OCI-LY7 (cell line): ENCODE results near the gene CPZ. TPM values are rescaled to one million over a fixed set of nuclear protein-coding genes. Genes with fewer than 3 reads are reported as not detected.

Experiments
- BruUV-seq: library from RNA; stranded (reverse); fragments of 400-500 nt; replicated peaks from 2 replicates; lab custom pipeline; 2021; lab: Mats Ljungman, UMichigan
- CTCF ChIA-PET: fragments of 300-600 bp; sonication (Branson Sonifier 250); formaldehyde crosslinking; loops from one replicate; lab custom pipeline; 2022; ENCODE audit warnings: antibody characterized with exemption; ENCODE audit not compliant: unreplicated experiment; lab: Charles Lee
- POLR2A ChIA-PET: fragments of 300-600 bp; sonication (Branson Sonifier 250); formaldehyde crosslinking; loops from one replicate; lab custom pipeline; 2022; ENCODE audit warnings: antibody characterized with exemption; lab: Charles Lee
- DNase-seq: peaks from one replicate; pipeline ENCODE4 v3.0.0-alpha.2; 2015; ENCODE audit warnings: low spot score
- H2AFZ ChIP-seq: fragments of 200-600 bp; sonication (generic), shearing (Covaris generic); 2 replicates; pipeline ENCODE4 v1.6.1; 2014; ENCODE audit warnings: mild to moderate bottlenecking, antibody characterized with exemption, low read length, moderate library complexity
- H3K27ac ChIP-seq: fragments of 200-600 bp; sonication (generic); 2 replicates; pipeline ENCODE4 v1.5.1; 2014; ENCODE audit warnings: mixed run types, low read depth, mild to moderate bottlenecking, moderate library complexity, low read length, inconsistent platforms; ENCODE audit not compliant: poor library complexity, severe bottlenecking
- H3K36me3 ChIP-seq: fragments of 200-600 bp; sonication (generic); 2 replicates; pipeline ENCODE4 v1.6.1; 2014; ENCODE audit warnings: mild to moderate bottlenecking, antibody characterized with exemption, low read length, moderate library complexity, mixed read lengths; ENCODE audit not compliant: insufficient read depth
- H3K4me1 ChIP-seq: fragments of 200-600 bp; sonication (generic); 2 replicates; pipeline ENCODE4 v1.5.1; 2014; ENCODE audit warnings: mild to moderate bottlenecking, low read length; ENCODE audit not compliant: insufficient read depth, poor library complexity, severe bottlenecking
- H3K4me2 ChIP-seq: fragments of 200-600 bp; sonication (generic); 2 replicates; pipeline ENCODE4 v1.6.1; 2014; ENCODE audit warnings: mild to moderate bottlenecking, low read length
- H3K4me3 ChIP-seq: fragments of 200-600 bp; sonication (generic); 2 replicates; pipeline ENCODE4 v1.5.1; 2014; ENCODE audit warnings: mild to moderate bottlenecking, low read depth, low read length; ENCODE audit not compliant: poor library complexity, severe bottlenecking
- H3K79me2 ChIP-seq: fragments of 200-600 bp; sonication (generic); 2 replicates; pipeline ENCODE4 v1.6.1; 2016; ENCODE audit warnings: low read depth, mild to moderate bottlenecking, low read length, moderate library complexity, mixed read lengths; ENCODE audit not compliant: insufficient read depth
- H3K9me2 ChIP-seq: fragments of 200-600 bp; sonication (generic); 2 replicates; pipeline ENCODE4 v1.6.1; 2016; ENCODE audit warnings: mild to moderate bottlenecking, low read length, mixed read lengths; ENCODE audit not compliant: insufficient read depth
- H3K9me3 ChIP-seq: fragments of 200-600 bp; sonication (generic); 2 replicates; pipeline ENCODE4 v1.6.1; 2014; ENCODE audit warnings: mild to moderate bottlenecking, mixed run types, low read length, mixed read lengths
- H4K20me1 ChIP-seq: fragments of 200-600 bp; sonication (generic); 2 replicates; pipeline ENCODE4 v1.6.1; 2014; ENCODE audit warnings: mild to moderate bottlenecking, antibody characterized with exemption, low read length, moderate library complexity, mixed read lengths; ENCODE audit not compliant: insufficient read depth
- EZH2phosphoT487 ChIP-seq: fragments of 200-600 bp; sonication (generic); IDR thresholded peaks from 2 replicates; pipeline ENCODE4 v1.6.1; 2018; ENCODE audit warnings: low read depth, borderline replicate concordance, mild to moderate bottlenecking, mixed run types, antibody characterized with exemption, low read length, moderate library complexity, mixed read lengths
- intact Hi-C: fragments of 100-400 bp; cut with micrococcal nuclease; formaldehyde crosslinking; loops from one replicate; pipeline ENCODE4 v1.10.0; 2022; ENCODE audit not compliant: unreplicated experiment
- total RNA-seq, 2 experiments: library from RNA; depleted of rRNA in 1 of 2; stranded (reverse); fragments of >200 nt in 1 of 2; shearing (Covaris generic) in 1 of 2; gene quantifications; 2 replicates each; pipeline ENCODE4 v1.2.3, GENCODE V29; 2014 to 2022
- TF ChIP-seq, protein P1 (sequence below): fragments of 200-600 bp; sonication (generic); conservative IDR thresholded peaks from 2 replicates; pipeline ENCODE4 v1.5.1; 2014; ENCODE audit warnings: mild to moderate bottlenecking, antibody characterized with exemption, low read length, moderate library complexity, mixed read lengths

The CPZ gene
- total RNA-seq, 2 experiments from 2014 or later = not detected

DNA sequence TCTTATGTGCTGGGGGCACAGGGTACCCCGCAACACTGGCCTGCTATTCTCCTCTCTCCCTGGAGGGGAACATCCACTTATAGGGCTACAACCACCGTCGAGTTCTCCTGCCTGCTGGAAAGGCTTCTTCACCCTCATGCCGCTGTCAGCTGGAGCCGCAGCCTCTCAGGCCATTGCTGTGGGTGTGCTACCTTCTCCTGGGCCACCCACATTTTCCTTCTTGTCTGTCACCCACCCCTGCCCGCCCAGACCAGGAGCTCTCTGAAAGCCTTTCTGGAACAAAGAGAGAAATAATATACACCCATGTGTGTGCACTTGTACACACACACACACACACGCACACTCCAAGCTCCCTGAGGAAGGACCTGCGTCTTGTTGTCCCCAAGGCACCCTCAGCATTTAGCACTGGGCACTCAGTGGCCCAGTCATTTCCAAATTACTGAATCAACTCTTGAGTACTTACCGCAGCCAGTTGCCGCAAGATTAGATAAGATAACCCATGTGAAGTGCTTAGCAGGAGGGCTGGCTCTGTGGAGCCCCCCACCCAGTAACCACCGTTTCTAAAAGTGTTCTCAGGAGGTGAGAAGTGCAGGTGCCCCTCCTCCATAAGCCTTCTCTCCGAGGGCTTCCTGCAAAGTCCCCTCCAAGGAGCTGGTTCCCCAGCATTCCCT is 50.2 kb downstream of the CPZ start:
- Histone ChIP-seq H3K9me3 (no peaks in the 10 kb centered on the region), H3K4me3 (no peak overlapping the region), H3K9me2 (no peaks in the 10 kb centered on the region), H2AFZ (no peak overlapping the region), H3K36me3 (no peaks in the 10 kb centered on the region), H3K4me2 (no peak overlapping the region), H3K27ac (no peak overlapping the region), H3K79me2 (no peaks in the 10 kb centered on the region), H3K4me1 (no peaks in the 10 kb centered on the region), H4K20me1 (no peaks in the 10 kb centered on the region)
- TF ChIP-seq EZH2phosphoT487 = no peak
- TF ChIP-seq, protein P1, sequence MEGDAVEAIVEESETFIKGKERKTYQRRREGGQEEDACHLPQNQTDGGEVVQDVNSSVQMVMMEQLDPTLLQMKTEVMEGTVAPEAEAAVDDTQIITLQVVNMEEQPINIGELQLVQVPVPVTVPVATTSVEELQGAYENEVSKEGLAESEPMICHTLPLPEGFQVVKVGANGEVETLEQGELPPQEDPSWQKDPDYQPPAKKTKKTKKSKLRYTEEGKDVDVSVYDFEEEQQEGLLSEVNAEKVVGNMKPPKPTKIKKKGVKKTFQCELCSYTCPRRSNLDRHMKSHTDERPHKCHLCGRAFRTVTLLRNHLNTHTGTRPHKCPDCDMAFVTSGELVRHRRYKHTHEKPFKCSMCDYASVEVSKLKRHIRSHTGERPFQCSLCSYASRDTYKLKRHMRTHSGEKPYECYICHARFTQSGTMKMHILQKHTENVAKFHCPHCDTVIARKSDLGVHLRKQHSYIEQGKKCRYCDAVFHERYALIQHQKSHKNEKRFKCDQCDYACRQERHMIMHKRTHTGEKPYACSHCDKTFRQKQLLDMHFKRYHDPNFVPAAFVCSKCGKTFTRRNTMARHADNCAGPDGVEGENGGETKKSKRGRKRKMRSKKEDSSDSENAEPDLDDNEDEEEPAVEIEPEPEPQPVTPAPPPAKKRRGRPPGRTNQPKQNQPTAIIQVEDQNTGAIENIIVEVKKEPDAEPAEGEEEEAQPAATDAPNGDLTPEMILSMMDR = no peak
- CTCF ChIA-PET = no interaction called here
- no TSS peak for BruUV-seq
- POLR2A ChIA-PET = interaction anchor here (0.6 kb wide), 1 partner anchor 318 kb away, joined by 5 read pairs; no protein-coding TSS in a partner anchor
- DNase-seq = no peak
- intact Hi-C loops = no loop called here

GRCh38 chr4:8643441-8643840 is 50.9 kb downstream of the CPZ start:
- H3K9me3 ChIP-seq = no peaks in the 10 kb centered on the region
- H3K4me2 ChIP-seq = no peak overlapping the region
- H3K4me3 ChIP-seq = no peak overlapping the region
- CTCF ChIA-PET = no interaction called here
- intact Hi-C loops = no loop called here
- no peak overlapping the region for H2AFZ ChIP-seq
- no peaks in the 10 kb centered on the region for H4K20me1 ChIP-seq
- H3K27ac ChIP-seq = no peak overlapping the region
- no peaks in the 10 kb centered on the region for H3K79me2 ChIP-seq
- no peaks in the 10 kb centered on the region for H3K4me1 ChIP-seq
- H3K36me3 ChIP-seq = no peaks in the 10 kb centered on the region
- no peaks in the 10 kb centered on the region for H3K9me2 ChIP-seq
- TF ChIP-seq, protein P1 = no peak
- no peak for DNase-seq
- POLR2A ChIA-PET = no interaction called here
- no TSS peak for BruUV-seq

DNA sequence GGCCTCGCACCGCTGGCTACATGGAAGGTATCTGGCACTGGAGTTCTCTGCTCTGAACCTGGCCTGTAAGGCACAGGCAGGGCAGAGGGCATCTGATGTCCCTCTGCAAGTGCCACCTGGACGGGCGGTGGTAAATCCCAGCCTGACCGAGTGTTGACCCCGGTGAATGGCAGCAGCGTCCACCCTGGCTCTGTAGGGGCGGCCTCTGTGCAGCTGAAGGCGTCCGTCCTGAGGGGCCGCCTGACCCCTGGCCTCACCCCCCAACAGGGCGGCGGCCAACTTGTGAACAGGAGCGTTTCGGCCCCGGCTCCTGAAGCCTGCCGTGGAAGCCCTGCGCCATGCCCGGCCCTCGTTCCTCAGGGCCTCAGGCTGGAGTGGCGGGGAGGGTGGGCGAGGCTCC is 51.4 kb downstream of the CPZ start:
- no peak overlapping the region for H3K27ac ChIP-seq
- H3K36me3 ChIP-seq = no peaks in the 10 kb centered on the region
- no peaks in the 10 kb centered on the region for H3K9me2 ChIP-seq
- intact Hi-C loops = no loop called here
- POLR2A ChIA-PET = no interaction called here
- H3K4me1 ChIP-seq = no peaks in the 10 kb centered on the region
- CTCF ChIA-PET = no interaction called here
- H3K9me3 ChIP-seq = no peaks in the 10 kb centered on the region
- TF ChIP-seq, protein P1 = no peak
- TF ChIP-seq EZH2phosphoT487 = no peak
- no peaks in the 10 kb centered on the region for H3K79me2 ChIP-seq
- H2AFZ ChIP-seq = no peak overlapping the region
- H3K4me2 ChIP-seq = no peak overlapping the region
- H3K4me3 ChIP-seq = no peak overlapping the region
- H4K20me1 ChIP-seq = no peaks in the 10 kb centered on the region
- no TSS peak for BruUV-seq
- no peak for DNase-seq
